AG04450 (cell line): ENCODE data around the gene TNFRSF11A. TPM values are rescaled to one million over a fixed set of nuclear protein-coding genes. Genes with fewer than 3 reads are reported as not detected.

Source experiments
- CTCF ChIA-PET: fragments of 300-600, 350-600 bp; formaldehyde crosslinking; extraction: SDS; loops from one replicate; lab custom pipeline; 2022; ENCODE audit warnings: antibody characterized with exemption, inconsistent platforms; lab: Charles Lee
- POLR2A ChIA-PET: fragments of 350-600 bp; formaldehyde crosslinking; extraction: SDS; loops from one replicate; lab custom pipeline; 2021; ENCODE audit warnings: antibody characterized with exemption, inconsistent platforms; lab: Yijun Ruan, JAX
- DNase-seq: peaks from one replicate; pipeline ENCODE4 v3.0.0-alpha.2; 2011; ENCODE audit warnings: low read depth, low spot score
- H3K27ac ChIP-seq: one replicate; pipeline ENCODE4 v1.5.1; 2012; ENCODE audit warnings: low read depth, low read length, control low read depth
- H3K27me3 ChIP-seq: one replicate; pipeline ENCODE4 v1.6.0; 2012; ENCODE audit warnings: low read length; ENCODE audit not compliant: control insufficient read depth, insufficient read depth
- H3K4me3 ChIP-seq: 2 replicates; pipeline ENCODE4 v1.5.1; 2011; ENCODE audit warnings: mild to moderate bottlenecking, low read depth, low read length, control low read depth
- H3K9me3 ChIP-seq: 2 replicates; pipeline ENCODE4 v1.5.1; 2012; ENCODE audit warnings: low read length; ENCODE audit not compliant: control insufficient read depth, insufficient read depth
- polyA plus RNA-seq: library from polyadenylated mRNA; depleted of rRNA; stranded (reverse); fragments of >200 nt; gene quantifications from 2 replicates; pipeline ENCODE4 v1.2.3, GENCODE V29; 2011
- TF ChIP-seq, protein P1 (sequence below): IDR thresholded peaks from 2 replicates; pipeline ENCODE4 v1.5.1; 2011; ENCODE audit warnings: low read depth, low read length, control low read depth, inconsistent platforms

TNFRSF11A gene
- polyA plus RNA-seq, 1 experiment, result not detected

DNA sequence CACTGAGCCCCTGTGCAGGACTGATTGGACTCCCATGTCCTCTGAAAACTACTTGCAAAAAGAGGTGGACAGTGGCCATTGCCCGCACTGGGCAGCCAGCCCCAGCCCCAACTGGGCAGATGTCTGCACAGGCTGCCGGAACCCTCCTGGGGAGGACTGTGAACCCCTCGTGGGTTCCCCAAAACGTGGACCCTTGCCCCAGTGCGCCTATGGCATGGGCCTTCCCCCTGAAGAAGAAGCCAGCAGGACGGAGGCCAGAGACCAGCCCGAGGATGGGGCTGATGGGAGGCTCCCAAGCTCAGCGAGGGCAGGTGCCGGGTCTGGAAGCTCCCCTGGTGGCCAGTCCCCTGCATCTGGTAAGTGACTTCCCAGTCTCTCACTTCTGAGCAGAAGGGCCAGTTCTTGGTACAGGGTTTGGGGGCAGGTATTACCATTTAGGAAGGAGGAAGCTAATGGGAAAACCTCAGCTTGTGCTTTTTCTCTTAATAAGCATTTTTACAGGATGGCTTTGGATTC is 44.1 kb downstream of the TNFRSF11A start:
- DNase-seq, result no peak
- peaks cover 15% of the 10 kb centered on the region for H3K27me3 ChIP-seq
- CTCF ChIA-PET, result interaction anchor here (0.6 kb wide), 1 partner anchor 56 kb away, joined by 3 read pairs; no protein-coding TSS in a partner anchor
- POLR2A ChIA-PET, result no interaction called here
- no peaks in the 10 kb centered on the region for H3K9me3 ChIP-seq
- H3K27ac ChIP-seq, result no peak overlapping the region
- H3K4me3 ChIP-seq, result no peak overlapping the region
- TF ChIP-seq, protein P1, sequence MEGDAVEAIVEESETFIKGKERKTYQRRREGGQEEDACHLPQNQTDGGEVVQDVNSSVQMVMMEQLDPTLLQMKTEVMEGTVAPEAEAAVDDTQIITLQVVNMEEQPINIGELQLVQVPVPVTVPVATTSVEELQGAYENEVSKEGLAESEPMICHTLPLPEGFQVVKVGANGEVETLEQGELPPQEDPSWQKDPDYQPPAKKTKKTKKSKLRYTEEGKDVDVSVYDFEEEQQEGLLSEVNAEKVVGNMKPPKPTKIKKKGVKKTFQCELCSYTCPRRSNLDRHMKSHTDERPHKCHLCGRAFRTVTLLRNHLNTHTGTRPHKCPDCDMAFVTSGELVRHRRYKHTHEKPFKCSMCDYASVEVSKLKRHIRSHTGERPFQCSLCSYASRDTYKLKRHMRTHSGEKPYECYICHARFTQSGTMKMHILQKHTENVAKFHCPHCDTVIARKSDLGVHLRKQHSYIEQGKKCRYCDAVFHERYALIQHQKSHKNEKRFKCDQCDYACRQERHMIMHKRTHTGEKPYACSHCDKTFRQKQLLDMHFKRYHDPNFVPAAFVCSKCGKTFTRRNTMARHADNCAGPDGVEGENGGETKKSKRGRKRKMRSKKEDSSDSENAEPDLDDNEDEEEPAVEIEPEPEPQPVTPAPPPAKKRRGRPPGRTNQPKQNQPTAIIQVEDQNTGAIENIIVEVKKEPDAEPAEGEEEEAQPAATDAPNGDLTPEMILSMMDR, result no peak

DNA sequence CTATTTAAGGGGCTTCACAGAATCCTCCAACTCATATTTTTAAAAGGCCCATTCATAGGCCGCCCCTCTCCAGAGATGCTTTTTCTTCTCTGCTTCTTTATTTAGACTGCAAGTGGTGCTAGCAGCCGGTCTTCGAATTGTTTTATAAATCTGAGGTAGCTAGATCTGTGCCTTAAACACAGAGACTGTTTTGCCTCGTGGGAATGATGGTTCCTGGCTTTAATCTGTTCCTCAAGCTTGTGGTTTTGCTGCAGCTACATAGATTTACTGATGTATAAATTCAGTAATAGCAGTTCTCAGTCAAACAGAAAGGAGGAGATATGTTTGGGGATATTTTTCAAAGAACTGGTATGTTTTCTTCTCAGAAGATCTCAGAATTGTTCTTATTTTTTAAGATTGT is 45.3 kb downstream of the TNFRSF11A start:
- no peak for DNase-seq
- no peak overlapping the region for H3K27ac ChIP-seq
- no peaks in the 10 kb centered on the region for H3K9me3 ChIP-seq
- H3K4me3 ChIP-seq, result no peak overlapping the region
- TF ChIP-seq, protein P1, result no peak
- peaks cover 14% of the 10 kb centered on the region for H3K27me3 ChIP-seq
- ChIA-PET CTCF (no interaction called here), POLR2A (no interaction called here)

DNA sequence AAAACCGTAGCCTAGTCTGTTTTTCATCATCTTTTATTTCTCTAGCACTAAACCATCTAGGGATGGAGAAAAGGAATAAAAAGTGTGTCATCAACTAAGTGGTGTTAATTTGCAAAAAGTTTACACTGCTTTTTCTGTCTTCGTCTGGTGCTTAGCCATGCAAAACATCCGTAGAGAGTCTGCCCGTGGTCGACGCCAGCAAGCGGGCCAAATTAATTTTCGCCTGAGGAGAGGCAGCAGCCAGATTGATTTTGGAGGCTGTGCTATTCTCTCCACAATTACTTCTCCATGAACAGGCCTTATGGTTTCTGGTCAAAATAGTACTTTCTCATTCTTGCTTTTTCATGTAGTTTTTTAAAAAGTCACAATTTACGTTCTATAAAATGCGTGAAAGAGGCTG is 46.3 kb downstream of the TNFRSF11A start:
- H3K4me3 ChIP-seq, result no peak overlapping the region
- ChIA-PET CTCF (no interaction called here), POLR2A (no interaction called here)
- TF ChIP-seq, protein P1, result no peak
- H3K27ac ChIP-seq, result no peak overlapping the region
- H3K9me3 ChIP-seq, result no peaks in the 10 kb centered on the region
- peaks cover 16% of the 10 kb centered on the region for H3K27me3 ChIP-seq
- DNase-seq, result no peak

DNA sequence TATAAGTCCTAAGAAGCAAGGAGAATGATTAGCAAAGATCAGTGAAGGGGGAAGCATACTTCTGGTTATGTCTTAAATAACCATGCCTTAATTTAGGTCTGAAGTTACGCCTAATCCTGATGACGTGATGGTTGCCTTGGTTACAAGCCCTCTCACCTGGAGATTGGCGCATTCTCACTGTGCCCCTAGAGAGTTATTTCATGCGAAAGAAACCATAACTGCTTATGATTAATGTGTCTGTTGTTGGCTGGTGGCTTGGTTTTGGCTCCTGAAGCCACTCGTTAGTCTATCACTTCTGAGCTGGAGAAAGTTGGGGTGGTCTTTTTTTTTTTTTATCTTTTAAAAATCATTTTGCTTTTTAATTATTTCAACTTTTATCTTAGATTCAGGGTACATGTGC is 47.0 kb downstream of the TNFRSF11A start:
- TF ChIP-seq, protein P1, result no peak
- no peaks in the 10 kb centered on the region for H3K9me3 ChIP-seq
- CTCF ChIA-PET, result interaction anchor here (0.6 kb wide), 1 partner anchor 591 kb away, joined by 3 read pairs; no protein-coding TSS in a partner anchor
- H3K27ac ChIP-seq, result no peak overlapping the region
- H3K4me3 ChIP-seq, result no peak overlapping the region
- peaks cover 16% of the 10 kb centered on the region for H3K27me3 ChIP-seq
- no peak for DNase-seq
- POLR2A ChIA-PET, result no interaction called here

DNA sequence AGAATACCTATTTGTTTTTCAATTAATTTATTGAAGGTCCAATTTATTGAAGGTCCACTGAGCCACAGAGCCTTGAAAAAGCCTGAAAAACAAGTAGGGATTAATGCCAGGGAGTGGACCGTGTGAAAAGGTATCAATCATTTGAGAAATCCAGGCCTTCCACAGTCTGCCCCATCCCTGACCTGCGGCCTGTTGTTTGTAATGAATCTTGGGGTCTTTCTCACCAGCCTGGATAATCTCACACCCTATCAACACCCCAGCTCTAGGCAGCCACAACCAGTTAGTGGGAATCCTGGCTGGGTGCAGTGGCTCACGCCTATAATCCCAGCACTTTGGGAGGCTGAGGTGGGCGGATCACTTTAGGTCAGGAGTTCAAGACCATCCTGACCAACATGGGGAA is 47.8 kb downstream of the TNFRSF11A start:
- ChIA-PET CTCF (no interaction called here), POLR2A (no interaction called here)

More for the DNA sequence above, 47.8 kb downstream of the TNFRSF11A start:
- TF ChIP-seq, protein P1, result no peak
- DNase-seq, result no peak
- Histone ChIP-seq H3K9me3 (no peaks in the 10 kb centered on the region), H3K27me3 (peaks cover 16% of the 10 kb centered on the region), H3K4me3 (no peak overlapping the region), H3K27ac (no peak overlapping the region)
